Body of pancreas (tissue), 4 donors: Measurements from ENCODE around the gene SIGLEC12. TPM values are rescaled to one million over a fixed set of nuclear protein-coding genes. Genes with fewer than 3 reads are reported as not detected.

Source experiments
- ATAC-seq: fragments of 150-250 bp; one replicate; pipeline ENCODE4 v1.9.1; 2016
- DNase-seq, 4 donors: peaks; one replicate each; pipeline ENCODE4 v3.0.0-alpha.2; 2019
- H3K27ac ChIP-seq, 4 donors: fragments of 200-600 bp; sonication (generic); 1 replicate in 3 of 4; 2 replicates in 1 of 4; pipeline versions ENCODE4 v1.5.1 to v1.6.1; 2016 to 2019; ENCODE audit warnings: mild to moderate bottlenecking in 1 of 4, mixed read lengths in 1 of 4, moderate library complexity in 1 of 4
- H3K27me3 ChIP-seq, 2 donors: fragments of 200-600 bp; sonication (generic); one replicate each; pipeline ENCODE4 v1.6.0; 2016; ENCODE audit warnings: mild to moderate bottlenecking in 1 of 2
- H3K36me3 ChIP-seq, 2 donors: fragments of 200-600 bp; sonication (generic); replicated peaks in 1 of 2; 2 replicates each; pipeline ENCODE4 v1.5.1; 2016; ENCODE audit warnings: low read depth in 2 of 2; ENCODE audit not compliant: insufficient read depth in 1 of 2
- H3K4me1 ChIP-seq: fragments of 200-600 bp; sonication (generic); one replicate; pipeline ENCODE4 v1.6.0; 2016
- H3K4me3 ChIP-seq, 2 donors: fragments of 200-600 bp; sonication (generic); 1 replicate in 1 of 2; 2 replicates in 1 of 2; pipeline ENCODE4 v1.5.1; 2016 to 2019
- H3K9me3 ChIP-seq, 3 donors: fragments of 200-600 bp; sonication (generic); 1 replicate in 2 of 3; 2 replicates in 1 of 3; pipeline ENCODE4 v1.5.1; 2016
- POLR2A ChIP-seq, 3 donors: fragments of 450-650 bp; IDR thresholded peaks; one replicate each; pipeline ENCODE4 v1.6.1; 2016; ENCODE audit warnings: antibody characterized with exemption in 3 of 3, mild to moderate bottlenecking in 2 of 3
- WGBS, 2 donors: methylation state at CpG; one replicate each; pipeline ENCODE4 v1.1.5; 2017; 5-methylcytosine and 5-hydroxymethylcytosine counted together
- intact Hi-C: fragments of 100-400 bp; cut with DNase I; formaldehyde crosslinking; loops from one replicate; pipeline ENCODE4 v1.15.1; 2023
- total RNA-seq, 2 donors: library from RNA; depleted of rRNA; stranded (reverse); fragments of >200 nt; gene quantifications; one replicate each; pipeline ENCODE4 v1.1.0, GENCODE V29; 2016
- TF ChIP-seq, protein P1 (sequence below), 7 experiments: fragments of 450-650 bp in 4 of 7; fragments of 200-600 bp in 3 of 7; sonication (generic) in 3 of 7; IDR thresholded peaks; one replicate each; pipeline ENCODE4 v1.5.1; 2016 to 2019; ENCODE audit warnings: antibody characterized with exemption in 7 of 7

Gene SIGLEC12
- total RNA-seq, result not detected

DNA sequence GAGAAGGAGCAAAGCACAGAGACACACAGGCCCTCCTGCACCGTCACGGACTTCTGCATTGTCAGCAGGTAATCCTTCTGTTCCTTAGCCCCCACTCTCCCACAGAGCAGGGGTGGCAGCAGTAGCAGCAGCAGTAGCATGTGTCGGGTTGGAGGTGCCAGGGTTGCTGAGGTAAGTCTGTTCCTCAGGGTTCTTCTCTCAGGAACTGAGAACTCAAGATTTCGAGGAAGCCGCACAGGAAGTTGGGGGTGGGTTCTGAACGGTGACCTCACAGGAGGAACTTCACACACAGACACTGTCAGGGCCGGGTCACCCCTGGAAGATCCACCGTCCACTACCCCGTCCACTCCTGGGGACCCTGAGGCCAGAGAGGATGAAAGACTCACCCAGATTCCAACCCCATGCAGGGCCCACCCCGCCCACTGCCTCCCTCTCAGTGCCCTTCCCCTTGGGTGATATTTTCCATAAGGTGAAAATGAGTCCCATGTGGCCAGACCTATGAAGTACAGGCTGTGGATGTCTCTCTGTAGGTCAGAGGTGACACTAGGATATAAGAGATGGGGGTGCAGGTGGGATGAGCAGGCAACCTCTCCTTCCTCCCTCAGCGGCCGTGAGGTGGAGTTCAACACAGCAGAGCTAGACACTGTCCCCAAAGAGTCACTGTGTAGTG lies at the start of gene SIGLEC12:
SIGLEC12 (minus strand) TSS at position 207 of the 670 bp plus-strand sequence; CDS start at position 140, 67 bp downstream.
- Histone ChIP-seq H3K27me3 (no peaks in the 10 kb centered on the region), H3K4me1 (no peaks in the 10 kb centered on the region), H3K9me3 (no peaks in the 10 kb centered on the region), H3K4me3 (no peak within 1 kb of the TSS), H3K36me3 (no peaks in the 10 kb centered on the region), H3K27ac (no peak within 1 kb of the TSS)
- ATAC-seq (no peak), DNase-seq (peak in 1 of 4 donors; percentile 49)
- no peak for TF ChIP-seq POLR2A (IDR thresholded peaks at IDR 0.05)
- TF ChIP-seq, protein P1, sequence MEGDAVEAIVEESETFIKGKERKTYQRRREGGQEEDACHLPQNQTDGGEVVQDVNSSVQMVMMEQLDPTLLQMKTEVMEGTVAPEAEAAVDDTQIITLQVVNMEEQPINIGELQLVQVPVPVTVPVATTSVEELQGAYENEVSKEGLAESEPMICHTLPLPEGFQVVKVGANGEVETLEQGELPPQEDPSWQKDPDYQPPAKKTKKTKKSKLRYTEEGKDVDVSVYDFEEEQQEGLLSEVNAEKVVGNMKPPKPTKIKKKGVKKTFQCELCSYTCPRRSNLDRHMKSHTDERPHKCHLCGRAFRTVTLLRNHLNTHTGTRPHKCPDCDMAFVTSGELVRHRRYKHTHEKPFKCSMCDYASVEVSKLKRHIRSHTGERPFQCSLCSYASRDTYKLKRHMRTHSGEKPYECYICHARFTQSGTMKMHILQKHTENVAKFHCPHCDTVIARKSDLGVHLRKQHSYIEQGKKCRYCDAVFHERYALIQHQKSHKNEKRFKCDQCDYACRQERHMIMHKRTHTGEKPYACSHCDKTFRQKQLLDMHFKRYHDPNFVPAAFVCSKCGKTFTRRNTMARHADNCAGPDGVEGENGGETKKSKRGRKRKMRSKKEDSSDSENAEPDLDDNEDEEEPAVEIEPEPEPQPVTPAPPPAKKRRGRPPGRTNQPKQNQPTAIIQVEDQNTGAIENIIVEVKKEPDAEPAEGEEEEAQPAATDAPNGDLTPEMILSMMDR (IDR thresholded peaks at IDR 0.05), result no peak
- intact Hi-C loops, result no loop called here
- WGBS, 2 donors, result 42 to 70% methylated on average over 12 of the region's 12 CpGs

DNA sequence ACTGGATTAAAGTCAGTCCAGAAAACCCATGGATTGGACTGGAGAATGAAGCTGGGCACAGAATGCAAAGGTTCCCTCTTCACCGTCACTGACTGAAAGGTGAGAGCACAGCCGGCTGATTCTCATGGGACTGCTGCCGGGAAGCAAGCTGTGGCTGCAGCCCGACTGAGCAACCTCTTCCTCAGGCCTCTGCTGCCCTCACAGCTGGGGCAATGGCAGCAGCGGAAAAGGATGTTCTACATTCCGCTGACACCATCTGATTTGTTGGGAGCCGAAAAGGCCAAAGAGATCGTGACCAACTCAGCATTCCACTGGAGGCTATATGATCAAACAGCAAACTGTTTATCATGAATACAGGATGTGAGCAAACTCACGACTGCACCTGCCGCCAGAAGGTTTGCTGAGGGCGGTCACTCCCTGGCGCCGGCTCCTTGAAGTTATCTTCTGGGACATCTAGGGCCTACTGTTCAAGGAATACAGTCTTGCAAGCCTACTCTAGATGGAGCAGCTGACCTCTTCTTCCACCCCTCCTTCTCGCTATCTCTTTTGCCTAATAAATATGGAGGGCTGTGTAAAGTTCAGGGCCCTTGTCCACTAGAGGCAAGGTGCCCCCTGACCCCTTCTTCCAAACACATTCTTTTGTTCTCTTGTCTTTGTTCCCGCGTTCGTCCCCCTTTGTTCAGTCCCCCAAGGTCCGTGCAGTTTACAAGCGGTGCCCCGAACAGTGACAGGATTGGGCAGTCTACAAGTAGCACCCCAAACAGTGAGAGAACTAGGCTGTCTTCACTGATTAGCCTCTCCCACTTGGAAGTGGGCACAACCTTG lies 49.5 kb upstream of the SIGLEC12 start:
- ATAC-seq, result no peak
- DNase-seq, result no peak
- TF ChIP-seq POLR2A (IDR thresholded peaks at IDR 0.05), result no peak
- TF ChIP-seq, protein P1 (IDR thresholded peaks at IDR 0.05), result no peak
- Histone ChIP-seq H3K4me3 (no peak overlapping the region), H3K4me1 (no peaks in the 10 kb centered on the region), H3K27ac (no peak overlapping the region), H3K36me3 (no peaks in the 10 kb centered on the region), H3K9me3 (no peaks in the 10 kb centered on the region), H3K27me3 (no peaks in the 10 kb centered on the region)
- intact Hi-C loops, result no loop called here
- WGBS, 2 donors, result 65 to 70% methylated on average over 19 to 20 of the region's 20 CpGs

DNA sequence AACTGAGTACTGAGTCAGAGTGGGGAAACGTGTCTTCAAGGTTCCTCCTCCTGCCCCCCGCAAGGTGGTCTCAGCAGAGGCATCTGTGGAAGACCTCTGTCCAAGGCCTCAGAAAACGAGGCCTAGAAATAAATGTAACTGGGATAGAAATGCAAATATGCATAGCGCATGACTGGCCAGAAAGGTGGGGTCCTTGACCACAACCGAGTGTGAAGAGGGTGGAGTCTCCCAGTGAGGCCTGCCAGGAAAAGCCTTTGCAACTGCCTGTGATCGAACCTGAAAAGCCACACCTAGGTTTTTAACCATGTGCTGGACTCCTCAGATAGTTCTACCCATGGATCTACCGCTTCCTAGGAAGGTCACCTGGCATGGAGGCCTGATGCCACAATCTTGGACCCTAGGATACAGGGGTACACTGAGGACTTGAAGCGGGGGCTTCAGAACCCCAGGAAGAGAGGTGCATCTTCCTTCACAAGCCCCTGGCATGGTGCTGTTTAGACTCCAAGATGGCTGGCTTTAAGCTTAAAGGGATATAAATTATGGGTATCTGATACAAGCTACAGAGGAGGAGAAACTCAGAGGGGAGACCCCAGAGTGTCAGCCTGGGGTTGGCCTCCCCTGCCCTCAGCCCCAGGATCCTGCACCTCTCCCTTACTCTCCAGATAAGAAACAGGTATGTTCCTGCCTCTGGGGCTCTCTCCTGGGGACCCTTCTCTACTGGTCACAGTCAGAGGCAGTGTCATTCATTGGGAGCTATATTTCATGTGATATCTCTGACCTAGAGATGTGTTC lies 48.1 kb upstream of the SIGLEC12 start:
- no peaks in the 10 kb centered on the region for H3K36me3 ChIP-seq
- DNase-seq (no peak), ATAC-seq (no peak)
- H3K4me3 ChIP-seq, result no peak overlapping the region
- H3K4me1 ChIP-seq, result no peaks in the 10 kb centered on the region
- H3K9me3 ChIP-seq, result no peaks in the 10 kb centered on the region
- intact Hi-C loops, result no loop called here
- WGBS, 2 donors, result 47 to 49% methylated on average over 8 of the region's 8 CpGs
- H3K27ac ChIP-seq, result no peak overlapping the region
- H3K27me3 ChIP-seq, result no peaks in the 10 kb centered on the region
- no peak for TF ChIP-seq POLR2A (IDR thresholded peaks at IDR 0.05)
- TF ChIP-seq, protein P1 (IDR thresholded peaks at IDR 0.05), result no peak

DNA sequence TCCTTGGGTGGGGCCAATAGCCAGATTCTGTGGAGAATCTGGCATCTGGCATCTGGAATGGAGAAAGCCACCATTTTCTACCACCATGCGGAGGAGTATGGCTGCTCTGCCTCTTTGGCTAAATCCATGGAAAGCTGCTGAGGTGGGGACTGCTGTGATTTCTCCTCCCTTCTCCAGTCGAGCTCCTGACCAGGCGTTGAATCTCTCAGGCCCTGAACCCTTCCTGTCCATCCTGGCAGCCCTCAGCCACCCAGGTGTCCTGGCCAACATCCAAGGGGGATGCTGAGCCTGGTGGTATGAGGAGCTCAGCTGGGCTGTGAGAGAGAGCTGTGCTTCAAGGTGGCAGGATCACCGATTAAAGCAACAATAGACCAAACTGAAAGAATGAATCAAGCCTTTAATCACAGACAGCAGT lies 47.3 kb upstream of the SIGLEC12 start:
- no peak overlapping the region for H3K27ac ChIP-seq
- TF ChIP-seq POLR2A (IDR thresholded peaks at IDR 0.05), result no peak
- TF ChIP-seq, protein P1 (IDR thresholded peaks at IDR 0.05), result no peak
- H3K36me3 ChIP-seq, result no peaks in the 10 kb centered on the region
- ATAC-seq, result no peak
- 44 to 60% methylated on average over 4 of the region's 4 CpGs for WGBS, 2 donors
- H3K27me3 ChIP-seq, result no peaks in the 10 kb centered on the region
- no peaks in the 10 kb centered on the region for H3K4me1 ChIP-seq
- no peak overlapping the region for H3K4me3 ChIP-seq
- intact Hi-C loops, result no loop called here
- H3K9me3 ChIP-seq, result no peaks in the 10 kb centered on the region
- no peak for DNase-seq
